ENCODE results near the gene CMYA5. TPM values are rescaled to one million over a fixed set of nuclear protein-coding genes. Genes with fewer than 3 reads are reported as not detected.

The CMYA5 gene
- total and polyA plus RNA-seq, 4 donors: 1.3 to 2.9 (median 2.0) TPM

GRCh38 chr5:79707535-79707934 lies 17.9 kb downstream of the CMYA5 start:
- DNase-seq (ENCODE audit: low spot score): no peak
- Histone ChIP-seq H3K4me3 (ENCODE audit: low read depth in 1 of 3, low read length in 3 of 3) (no peak overlapping the region), H3K36me3 (ENCODE audit: control insufficient read depth in 4 of 4, insufficient read depth in 3 of 4, low read depth in 1 of 4, low read length in 3 of 4) (no peaks in the 10 kb centered on the region), H3K9me3 (ENCODE audit: control insufficient read depth in 4 of 4, low read length in 3 of 4) (no peaks in the 10 kb centered on the region), H3K4me1 (ENCODE audit: control insufficient read depth in 4 of 4, insufficient read depth in 4 of 4, low read length in 3 of 4) (peaks cover 0 to 5% (median 0%) of the 10 kb centered on the region in 4 donors), H3K9ac (ENCODE audit: low read depth in 1 of 2, low read length in 2 of 2) (no peak overlapping the region), H3K27me3 (ENCODE audit: control insufficient read depth in 4 of 4, insufficient read depth in 4 of 4, low read length in 3 of 4) (no peaks in the 10 kb centered on the region), H3K27ac (ENCODE audit: low read depth in 1 of 2, low read length in 2 of 2) (no peak overlapping the region)
- TF ChIP-seq ATF3 (IDR thresholded peaks at IDR 0.05) (no peak), JUND (IDR thresholded peaks at IDR 0.05) (no peak)
- TF ChIP-seq, protein P1, sequence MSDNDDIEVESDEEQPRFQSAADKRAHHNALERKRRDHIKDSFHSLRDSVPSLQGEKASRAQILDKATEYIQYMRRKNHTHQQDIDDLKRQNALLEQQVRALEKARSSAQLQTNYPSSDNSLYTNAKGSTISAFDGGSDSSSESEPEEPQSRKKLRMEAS (IDR thresholded peaks at IDR 0.05): no peak
- WGBS: 80% methylated on average over 3 of the region's 3 CpGs

DNA sequence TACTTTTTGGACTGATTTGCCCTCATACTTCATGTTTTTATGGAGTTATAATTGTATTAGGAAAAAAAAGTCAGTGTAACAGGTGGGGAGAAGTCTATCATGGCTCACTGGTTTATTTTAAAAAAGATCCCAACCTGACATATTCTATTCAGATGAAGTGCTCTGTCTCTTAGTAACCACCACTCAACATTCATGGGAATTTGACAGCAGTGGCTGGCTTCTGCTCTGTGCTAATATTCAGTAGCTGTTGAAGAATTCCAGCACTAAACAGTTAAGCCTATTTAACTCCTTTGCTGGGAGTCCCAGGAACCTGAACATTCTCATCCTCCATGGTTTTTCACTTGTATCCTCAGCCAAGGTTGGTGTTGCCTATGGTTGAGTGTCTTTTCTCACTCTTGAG lies 23.1 kb downstream of the CMYA5 start:
- Histone ChIP-seq H3K36me3 (ENCODE audit: control insufficient read depth in 4 of 4, insufficient read depth in 3 of 4, low read depth in 1 of 4, low read length in 3 of 4) (no peaks in the 10 kb centered on the region), H3K9me3 (ENCODE audit: control insufficient read depth in 4 of 4, low read length in 3 of 4) (no peaks in the 10 kb centered on the region), H3K4me1 (ENCODE audit: control insufficient read depth in 4 of 4, insufficient read depth in 4 of 4, low read length in 3 of 4) (no peaks in the 10 kb centered on the region), H3K27me3 (ENCODE audit: control insufficient read depth in 4 of 4, insufficient read depth in 4 of 4, low read length in 3 of 4) (no peaks in the 10 kb centered on the region), H3K4me3 (ENCODE audit: low read depth in 1 of 3, low read length in 3 of 3) (no peak overlapping the region), H3K9ac (ENCODE audit: low read depth in 1 of 2, low read length in 2 of 2) (no peak overlapping the region), H3K27ac (ENCODE audit: low read depth in 1 of 2, low read length in 2 of 2) (no peak overlapping the region)
- DNase-seq (ENCODE audit: low spot score): no peak
- TF ChIP-seq YY1 (IDR thresholded peaks at IDR 0.05): no peak
- TF ChIP-seq JUND (IDR thresholded peaks at IDR 0.05): no peak
- TF ChIP-seq NR2F2 (IDR thresholded peaks at IDR 0.05): no peak
- TF ChIP-seq RAD21 (IDR thresholded peaks at IDR 0.05): no peak
- TF ChIP-seq, protein P2, sequence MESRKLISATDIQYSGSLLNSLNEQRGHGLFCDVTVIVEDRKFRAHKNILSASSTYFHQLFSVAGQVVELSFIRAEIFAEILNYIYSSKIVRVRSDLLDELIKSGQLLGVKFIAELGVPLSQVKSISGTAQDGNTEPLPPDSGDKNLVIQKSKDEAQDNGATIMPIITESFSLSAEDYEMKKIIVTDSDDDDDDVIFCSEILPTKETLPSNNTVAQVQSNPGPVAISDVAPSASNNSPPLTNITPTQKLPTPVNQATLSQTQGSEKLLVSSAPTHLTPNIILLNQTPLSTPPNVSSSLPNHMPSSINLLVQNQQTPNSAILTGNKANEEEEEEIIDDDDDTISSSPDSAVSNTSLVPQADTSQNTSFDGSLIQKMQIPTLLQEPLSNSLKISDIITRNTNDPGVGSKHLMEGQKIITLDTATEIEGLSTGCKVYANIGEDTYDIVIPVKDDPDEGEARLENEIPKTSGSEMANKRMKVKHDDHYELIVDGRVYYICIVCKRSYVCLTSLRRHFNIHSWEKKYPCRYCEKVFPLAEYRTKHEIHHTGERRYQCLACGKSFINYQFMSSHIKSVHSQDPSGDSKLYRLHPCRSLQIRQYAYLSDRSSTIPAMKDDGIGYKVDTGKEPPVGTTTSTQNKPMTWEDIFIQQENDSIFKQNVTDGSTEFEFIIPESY (IDR thresholded peaks at IDR 0.05): no peak
- no peak for TF ChIP-seq EGR1 (IDR thresholded peaks at IDR 0.05; ENCODE audit: low read depth in 2 of 2)
- TF ChIP-seq ATF3 (IDR thresholded peaks at IDR 0.05): no peak
- TF ChIP-seq CTCF (IDR thresholded peaks at IDR 0.05; ENCODE audit: low read depth, low read length, missing input control): no peak
- TF ChIP-seq GABPA (IDR thresholded peaks at IDR 0.05 in 1 of 2, conservative IDR thresholded peaks at IDR 0.05 in 1 of 2): no peak
- TF ChIP-seq, protein P3, sequence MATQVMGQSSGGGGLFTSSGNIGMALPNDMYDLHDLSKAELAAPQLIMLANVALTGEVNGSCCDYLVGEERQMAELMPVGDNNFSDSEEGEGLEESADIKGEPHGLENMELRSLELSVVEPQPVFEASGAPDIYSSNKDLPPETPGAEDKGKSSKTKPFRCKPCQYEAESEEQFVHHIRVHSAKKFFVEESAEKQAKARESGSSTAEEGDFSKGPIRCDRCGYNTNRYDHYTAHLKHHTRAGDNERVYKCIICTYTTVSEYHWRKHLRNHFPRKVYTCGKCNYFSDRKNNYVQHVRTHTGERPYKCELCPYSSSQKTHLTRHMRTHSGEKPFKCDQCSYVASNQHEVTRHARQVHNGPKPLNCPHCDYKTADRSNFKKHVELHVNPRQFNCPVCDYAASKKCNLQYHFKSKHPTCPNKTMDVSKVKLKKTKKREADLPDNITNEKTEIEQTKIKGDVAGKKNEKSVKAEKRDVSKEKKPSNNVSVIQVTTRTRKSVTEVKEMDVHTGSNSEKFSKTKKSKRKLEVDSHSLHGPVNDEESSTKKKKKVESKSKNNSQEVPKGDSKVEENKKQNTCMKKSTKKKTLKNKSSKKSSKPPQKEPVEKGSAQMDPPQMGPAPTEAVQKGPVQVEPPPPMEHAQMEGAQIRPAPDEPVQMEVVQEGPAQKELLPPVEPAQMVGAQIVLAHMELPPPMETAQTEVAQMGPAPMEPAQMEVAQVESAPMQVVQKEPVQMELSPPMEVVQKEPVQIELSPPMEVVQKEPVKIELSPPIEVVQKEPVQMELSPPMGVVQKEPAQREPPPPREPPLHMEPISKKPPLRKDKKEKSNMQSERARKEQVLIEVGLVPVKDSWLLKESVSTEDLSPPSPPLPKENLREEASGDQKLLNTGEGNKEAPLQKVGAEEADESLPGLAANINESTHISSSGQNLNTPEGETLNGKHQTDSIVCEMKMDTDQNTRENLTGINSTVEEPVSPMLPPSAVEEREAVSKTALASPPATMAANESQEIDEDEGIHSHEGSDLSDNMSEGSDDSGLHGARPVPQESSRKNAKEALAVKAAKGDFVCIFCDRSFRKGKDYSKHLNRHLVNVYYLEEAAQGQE (IDR thresholded peaks at IDR 0.05): no peak
